ENCODE results near the gene ULBP1.
"Not testable (repeated sequence)": the region's sequence is repeated elsewhere in the genome, so short reads cannot be mapped to it uniquely, and the experiment has no call there.

ULBP1 gene

DNA sequence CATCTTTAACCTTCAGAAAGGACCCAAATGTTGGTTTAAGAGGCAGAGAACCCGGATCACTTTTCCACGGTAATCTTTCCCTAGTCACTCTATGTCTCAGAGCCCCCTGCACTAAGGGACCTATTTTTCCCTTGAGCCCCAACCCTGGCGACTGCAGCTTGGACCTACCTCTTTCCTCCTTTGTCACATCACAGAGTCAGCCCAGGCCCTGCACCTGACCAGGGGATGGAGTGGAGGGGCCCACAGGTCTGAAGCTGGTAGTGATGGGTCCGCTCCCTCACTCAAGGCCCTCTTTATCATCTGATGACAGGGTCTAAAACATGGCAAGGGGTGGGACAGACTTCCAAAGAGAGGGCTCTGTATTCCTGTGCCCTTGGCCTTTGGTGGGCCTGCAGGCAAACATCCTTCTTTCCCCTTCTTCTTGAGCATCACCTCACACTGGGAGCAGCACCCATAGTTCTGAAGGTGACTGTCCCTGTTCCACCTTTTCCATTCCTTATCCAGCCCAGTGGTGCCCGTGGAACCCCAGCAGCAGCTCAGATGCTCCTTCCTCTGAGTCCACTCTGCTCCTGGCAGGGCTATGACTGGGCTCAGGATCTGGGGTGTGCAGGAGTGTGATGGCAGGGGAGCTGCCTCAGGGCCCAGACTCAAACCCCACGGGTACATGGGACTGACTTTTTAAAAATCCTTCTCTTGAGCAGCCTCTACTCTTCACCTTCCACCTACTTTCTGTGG, 55.3 kb downstream of the ULBP1 start:
- no peak overlapping the region for H3K27ac ChIP-seq
- no peak for DNase-seq (ENCODE audit: low read depth, low spot score)
- TF ChIP-seq POLR2AphosphoS5 (IDR thresholded peaks at IDR 0.05; ENCODE audit: borderline replicate concordance, low read depth, low read length) (no peak), FOXP2 (optimal IDR thresholded peaks at IDR 0.05; ENCODE audit: control extremely low read depth, extremely low read length, insufficient read depth) (no peak), EZH2 (IDR thresholded peaks at IDR 0.05) (no peak)
- no peaks in the 10 kb centered on the region for H3K9me3 ChIP-seq (ENCODE audit: low read depth, low read length)
- no peaks in the 10 kb centered on the region for H3K36me3 ChIP-seq (ENCODE audit: insufficient read depth, low read length)
- no peak overlapping the region for H3K9ac ChIP-seq (ENCODE audit: insufficient read length)
- no peak overlapping the region for H3K4me3 ChIP-seq

GRCh38 chr6:150021870-150022269, 58.1 kb downstream of the ULBP1 start:
- not testable (repeated sequence) for H3K4me3 ChIP-seq; H3K27ac ChIP-seq; H3K9ac ChIP-seq (ENCODE audit: insufficient read length); H3K36me3 ChIP-seq (ENCODE audit: insufficient read depth, low read length); DNase-seq (ENCODE audit: low read depth, low spot score); H3K9me3 ChIP-seq (ENCODE audit: low read depth, low read length)

Data from SK-N-MC (cell line).